Adipose tissue (tissue), 3 donors: ENCODE results near the gene CNTNAP3B. TPM values are rescaled to one million over a fixed set of nuclear protein-coding genes. Genes with fewer than 3 reads are reported as not detected.
"Not testable (repeated sequence)": the region's sequence is repeated elsewhere in the genome, so short reads cannot be mapped to it uniquely, and the experiment has no call there.

Experiments
- H3K27ac ChIP-seq: one replicate; pipeline ENCODE4 v1.5.1; 2013; ENCODE audit warnings: low read depth, low read length
- WGBS, 3 donors: extraction: QIAGEN DNeasy Blood & Tissue Kit; methylation state at CpG; one replicate each; pipeline ENCODE4 v1.1.7; 2013; 5-methylcytosine and 5-hydroxymethylcytosine counted together
- polyA plus RNA-seq, 3 donors: library from polyadenylated mRNA; stranded (reverse); fragments of 200-250 nt; gene quantifications; one replicate each; pipeline ENCODE4 v1.2.3, GENCODE V29; 2013
- donor health status: healthy with polysubstance abuse.
- donor health status: Bipolar disorder and iron deficiency.
- donor health status: healthy.

CNTNAP3B gene
- polyA plus RNA-seq, 3 donors: 1.7 to 9.8 (median 8.7) TPM

GRCh38 chr9:41991607-41992006 lies 137.6 kb downstream of the CNTNAP3B start:
- WGBS, 3 donors: no CpG with 5 or more reads among the region's 9 CpGs
- not testable (repeated sequence) for H3K27ac ChIP-seq

GRCh38 chr9:41980271-41980670 lies 149.0 kb downstream of the CNTNAP3B start:
- no CpG with 5 or more reads among the region's 2 CpGs for WGBS, 3 donors

GRCh38 chr9:41977965-41978600 lies 151.1 kb downstream of the CNTNAP3B start:
- not testable (repeated sequence) for H3K27ac ChIP-seq
- no CpG with 5 or more reads among the region's 5 CpGs for WGBS, 3 donors

More at GRCh38 chr9:41980271-41980670, 149.0 kb downstream of the CNTNAP3B start:
- not testable (repeated sequence) for H3K27ac ChIP-seq

- not testable (repeated sequence) for H3K27ac ChIP-seq
- WGBS, 3 donors: 93 to 95% (median 95%) methylated on average over 11 to 15 of the region's 17 CpGs
Observed at GRCh38 chr9:41974906-41975305, 154.3 kb downstream of the CNTNAP3B start.

GRCh38 chr9:41953007-41953406 lies 176.2 kb downstream of the CNTNAP3B start:
- WGBS, 3 donors: 24 to 36% (median 34%) methylated on average over 30 to 43 of the region's 43 CpGs
- not testable (repeated sequence) for H3K27ac ChIP-seq

GRCh38 chr9:41941738-41942137 lies 187.5 kb downstream of the CNTNAP3B start:
- 70 to 82% (median 70%) methylated on average over 2 to 3 of the region's 3 CpGs for WGBS, 3 donors
- not testable (repeated sequence) for H3K27ac ChIP-seq

- H3K27ac ChIP-seq: not testable (repeated sequence)
Observed at GRCh38 chr9:41938143-41938542, 191.1 kb downstream of the CNTNAP3B start.

GRCh38 chr9:41935727-41936126 lies 193.5 kb downstream of the CNTNAP3B start:
- H3K27ac ChIP-seq: not testable (repeated sequence)
- 60 to 72% (median 65%) methylated on average over 3 of the region's 3 CpGs for WGBS, 3 donors

GRCh38 chr9:41929172-41929571 lies 200.1 kb downstream of the CNTNAP3B start:
- WGBS, 3 donors: 88 to 100% (median 90%) methylated on average over 3 to 5 of the region's 6 CpGs

GRCh38 chr9:41917374-41917773 lies 211.9 kb downstream of the CNTNAP3B start:
- 0 to 100% (median 95%) methylated on average over 1 of the region's 1 CpG for WGBS, 3 donors
- not testable (repeated sequence) for H3K27ac ChIP-seq

More at GRCh38 chr9:41929172-41929571, 200.1 kb downstream of the CNTNAP3B start:
- not testable (repeated sequence) for H3K27ac ChIP-seq

- no CpG with 5 or more reads among the region's 4 CpGs for WGBS, 3 donors
- not testable (repeated sequence) for H3K27ac ChIP-seq
Observed at GRCh38 chr9:41905488-41905887, 223.7 kb downstream of the CNTNAP3B start.

- no CpG with 5 or more reads among the region's 6 CpGs for WGBS, 3 donors
- H3K27ac ChIP-seq: not testable (repeated sequence)
Observed at GRCh38 chr9:41902762-41903161, 226.5 kb downstream of the CNTNAP3B start.

- no CpG with 5 or more reads among the region's 46 CpGs for WGBS, 3 donors
- H3K27ac ChIP-seq: not testable (repeated sequence)
Observed at GRCh38 chr9:41898720-41899343, 230.4 kb downstream of the CNTNAP3B start.

- no CpG with 5 or more reads among the region's 5 CpGs for WGBS, 3 donors
Observed at GRCh38 chr9:41874557-41874956, 254.7 kb downstream of the CNTNAP3B start.

GRCh38 chr9:41855422-41855821 lies 273.8 kb downstream of the CNTNAP3B start:
- WGBS, 3 donors: no CpG with 5 or more reads among the region's 2 CpGs

More at GRCh38 chr9:41874557-41874956, 254.7 kb downstream of the CNTNAP3B start:
- not testable (repeated sequence) for H3K27ac ChIP-seq

GRCh38 chr9:41851848-41852740 lies 277.1 kb downstream of the CNTNAP3B start:
- not testable (repeated sequence) for H3K27ac ChIP-seq
- WGBS, 3 donors: no CpG with 5 or more reads among the region's 9 CpGs

More at GRCh38 chr9:41855422-41855821, 273.8 kb downstream of the CNTNAP3B start:
- not testable (repeated sequence) for H3K27ac ChIP-seq

- H3K27ac ChIP-seq: not testable (repeated sequence)
- no CpG with 5 or more reads among the region's 7 CpGs for WGBS, 3 donors
Observed at GRCh38 chr9:41847829-41848228, 281.4 kb downstream of the CNTNAP3B start.
